Testis (tissue), 2 donors: ENCODE data around the gene RCC2.

Experiments used
- POLR2A ChIP-seq: fragments of 450-650 bp; IDR thresholded peaks from one replicate; pipeline ENCODE4 v1.6.1; 2017; ENCODE audit warnings: antibody characterized with exemption, mild to moderate bottlenecking, moderate library complexity
- TF ChIP-seq, protein P1 (sequence below), 3 experiments: fragments of 450-650 bp in 2 of 3; fragments of 200-600 bp in 1 of 3; sonication (generic) in 1 of 3; IDR thresholded peaks; one replicate each; pipeline ENCODE4 v1.5.1; 2016 to 2019; ENCODE audit warnings: antibody characterized with exemption in 3 of 3, mild to moderate bottlenecking in 2 of 3, moderate library complexity in 1 of 3

DNA sequence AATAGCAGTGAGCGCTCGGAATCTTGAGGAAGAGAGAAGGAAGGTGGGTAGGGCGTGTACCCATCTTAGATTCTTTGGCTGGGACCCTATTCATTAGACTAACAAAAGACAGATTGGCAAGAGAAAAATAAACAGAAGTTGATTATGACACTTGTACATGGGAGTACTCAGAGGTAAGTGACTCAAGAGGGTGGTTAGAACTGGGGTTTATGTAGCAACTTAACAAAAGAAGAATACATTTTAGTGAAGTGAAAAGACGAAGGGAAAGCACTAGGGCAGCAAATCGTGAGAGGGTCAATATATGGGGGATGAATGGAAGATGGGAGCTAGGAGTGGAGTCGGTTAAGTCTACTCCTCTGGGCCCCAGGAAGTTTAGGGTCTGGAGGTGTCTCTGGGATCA, 25.8 kb upstream of the RCC2 start:
- TF ChIP-seq, protein P1, sequence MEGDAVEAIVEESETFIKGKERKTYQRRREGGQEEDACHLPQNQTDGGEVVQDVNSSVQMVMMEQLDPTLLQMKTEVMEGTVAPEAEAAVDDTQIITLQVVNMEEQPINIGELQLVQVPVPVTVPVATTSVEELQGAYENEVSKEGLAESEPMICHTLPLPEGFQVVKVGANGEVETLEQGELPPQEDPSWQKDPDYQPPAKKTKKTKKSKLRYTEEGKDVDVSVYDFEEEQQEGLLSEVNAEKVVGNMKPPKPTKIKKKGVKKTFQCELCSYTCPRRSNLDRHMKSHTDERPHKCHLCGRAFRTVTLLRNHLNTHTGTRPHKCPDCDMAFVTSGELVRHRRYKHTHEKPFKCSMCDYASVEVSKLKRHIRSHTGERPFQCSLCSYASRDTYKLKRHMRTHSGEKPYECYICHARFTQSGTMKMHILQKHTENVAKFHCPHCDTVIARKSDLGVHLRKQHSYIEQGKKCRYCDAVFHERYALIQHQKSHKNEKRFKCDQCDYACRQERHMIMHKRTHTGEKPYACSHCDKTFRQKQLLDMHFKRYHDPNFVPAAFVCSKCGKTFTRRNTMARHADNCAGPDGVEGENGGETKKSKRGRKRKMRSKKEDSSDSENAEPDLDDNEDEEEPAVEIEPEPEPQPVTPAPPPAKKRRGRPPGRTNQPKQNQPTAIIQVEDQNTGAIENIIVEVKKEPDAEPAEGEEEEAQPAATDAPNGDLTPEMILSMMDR (IDR thresholded peaks at IDR 0.05), result no peak
- TF ChIP-seq POLR2A, result no peak
